ENCODE data around the gene CCDC91. TPM values are rescaled to one million over a fixed set of nuclear protein-coding genes. Genes with fewer than 3 reads are reported as not detected.
"Not testable (repeated sequence)": the region's sequence is repeated elsewhere in the genome, so short reads cannot be mapped to it uniquely, and the experiment has no call there.

CCDC91 gene
- total RNA-seq, 1 experiment from 2014 or later = 17.6 TPM

DNA sequence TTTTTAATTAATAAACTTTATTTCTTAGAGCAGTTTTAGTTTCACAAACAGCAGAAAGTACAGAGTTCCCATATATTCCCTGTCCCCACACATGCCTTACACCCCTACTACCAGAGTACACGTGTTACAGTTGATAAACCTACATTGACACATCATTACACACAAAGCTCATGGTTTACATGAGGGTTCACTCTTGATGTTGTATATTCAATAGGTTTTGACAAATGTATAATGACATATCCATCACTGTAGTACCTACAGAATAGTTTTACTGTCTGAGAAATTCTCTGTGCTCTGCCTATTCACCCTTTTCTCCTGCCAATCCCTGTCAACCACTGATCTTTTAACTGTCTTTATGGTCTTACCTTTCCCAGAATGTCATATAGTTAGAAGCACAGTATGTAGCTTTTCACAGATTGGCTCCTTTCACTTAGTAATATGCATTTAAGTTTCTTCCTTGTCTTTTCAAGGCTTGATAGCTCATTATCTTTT is 15.1 kb upstream of the CCDC91 start:
- Histone ChIP-seq H3K27me3 (no peaks in the 10 kb centered on the region), H3K4me3 (no peak overlapping the region), H3K36me3 (no peaks in the 10 kb centered on the region), H3K9me3 (no peaks in the 10 kb centered on the region; the same call in 1 of the 2 replicates)
- DNase-seq = no peak

- no peaks in the 10 kb centered on the region; the same call in 1 of the 2 replicates for H3K9me3 ChIP-seq
- no peaks in the 10 kb centered on the region for H3K27me3 ChIP-seq
- DNase-seq = no peak
- H3K4me3 ChIP-seq = no peak overlapping the region
- no peaks in the 10 kb centered on the region for H3K36me3 ChIP-seq
These were observed 14.0 kb upstream of the CCDC91 start for GRCh38 chr12:28176295-28176694.

DNA sequence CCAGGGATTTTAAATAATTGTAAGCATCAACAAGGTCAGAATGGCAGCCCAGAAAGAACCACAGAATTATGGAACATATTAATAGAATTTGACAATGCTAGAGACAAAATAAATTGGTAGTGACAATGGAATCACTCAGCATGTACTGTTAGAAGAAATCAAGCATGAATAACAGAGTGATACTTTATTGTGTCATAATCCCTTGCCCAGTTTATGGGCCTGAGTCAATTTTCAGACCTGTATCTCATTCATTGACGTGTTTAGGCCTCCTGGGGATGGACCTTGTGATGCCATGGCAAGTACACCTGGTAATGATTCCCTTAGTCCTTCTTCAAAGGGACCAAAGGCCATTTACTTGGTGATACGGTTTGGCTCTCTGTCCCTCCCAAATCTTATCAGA is 12.8 kb upstream of the CCDC91 start:
- Histone ChIP-seq H3K36me3 (no peaks in the 10 kb centered on the region), H3K27me3 (no peaks in the 10 kb centered on the region), H3K4me3 (no peak overlapping the region), H3K9me3 (no peaks in the 10 kb centered on the region; the same call in 1 of the 2 replicates)
- no peak for DNase-seq

GRCh38 chr12:28177905-28178304 is 12.4 kb upstream of the CCDC91 start:
- Histone ChIP-seq H3K4me3 (no peak overlapping the region), H3K36me3 (no peaks in the 10 kb centered on the region), H3K9me3 (no peaks in the 10 kb centered on the region; the same call in 1 of the 2 replicates), H3K27me3 (no peaks in the 10 kb centered on the region)
- DNase-seq = no peak

DNA sequence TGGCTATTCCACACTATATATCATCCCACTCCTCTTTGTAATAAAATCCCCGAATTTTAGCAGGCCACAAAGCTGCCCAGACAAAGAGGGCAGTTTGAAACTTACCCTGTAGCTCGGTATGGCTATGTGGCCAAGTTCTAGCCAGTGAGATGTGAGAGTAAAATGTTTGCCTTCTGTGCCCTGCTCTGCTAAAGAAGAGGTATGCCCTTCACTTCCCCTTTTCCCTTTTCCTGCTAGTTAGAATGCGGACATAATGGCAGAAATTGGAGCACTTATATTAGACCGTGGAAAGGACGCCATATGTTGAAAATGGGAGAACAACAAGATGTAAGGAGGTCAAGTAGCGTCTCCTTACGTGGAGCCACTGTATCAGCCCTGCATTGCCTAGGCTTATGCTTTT is 11.5 kb upstream of the CCDC91 start:
- H3K36me3 ChIP-seq = no peaks in the 10 kb centered on the region
- no peaks in the 10 kb centered on the region; the same call in 1 of the 2 replicates for H3K9me3 ChIP-seq
- no peak overlapping the region for H3K4me3 ChIP-seq
- no peaks in the 10 kb centered on the region for H3K27me3 ChIP-seq
- DNase-seq = no peak

GRCh38 chr12:28180786-28181185 is 9.5 kb upstream of the CCDC91 start:
- no peaks in the 10 kb centered on the region for H3K36me3 ChIP-seq
- DNase-seq = no peak
- H3K9me3 ChIP-seq = no peaks in the 10 kb centered on the region; the same call in 1 of the 2 replicates
- H3K4me3 ChIP-seq = no peak overlapping the region
- no peaks in the 10 kb centered on the region for H3K27me3 ChIP-seq

GRCh38 chr12:28184375-28184774 is 5.9 kb upstream of the CCDC91 start:
- Histone ChIP-seq H3K36me3 (no peaks in the 10 kb centered on the region), H3K9me3 (no peaks in the 10 kb centered on the region; the same call in 1 of the 2 replicates), H3K27me3 (no peaks in the 10 kb centered on the region), H3K4me3 (no peak overlapping the region)
- no peak for DNase-seq

GRCh38 chr12:28186500-28186899 is 3.8 kb upstream of the CCDC91 start:
- H3K9me3 ChIP-seq = no peaks in the 10 kb centered on the region
- no peaks in the 10 kb centered on the region for H3K27me3 ChIP-seq
- H3K36me3 ChIP-seq = no peaks in the 10 kb centered on the region
- H3K4me3 ChIP-seq = no peak overlapping the region
- DNase-seq = no peak

- Histone ChIP-seq H3K4me3 (peak overlapping the region; percentile 79), H3K27me3 (no peaks in the 10 kb centered on the region), H3K9me3 (no peaks in the 10 kb centered on the region; the same call in 1 of the 2 replicates), H3K36me3 (no peaks in the 10 kb centered on the region)
- no peak for DNase-seq
These were observed 404 bp upstream of the CCDC91 start for GRCh38 chr12:28189784-28190320.

DNA sequence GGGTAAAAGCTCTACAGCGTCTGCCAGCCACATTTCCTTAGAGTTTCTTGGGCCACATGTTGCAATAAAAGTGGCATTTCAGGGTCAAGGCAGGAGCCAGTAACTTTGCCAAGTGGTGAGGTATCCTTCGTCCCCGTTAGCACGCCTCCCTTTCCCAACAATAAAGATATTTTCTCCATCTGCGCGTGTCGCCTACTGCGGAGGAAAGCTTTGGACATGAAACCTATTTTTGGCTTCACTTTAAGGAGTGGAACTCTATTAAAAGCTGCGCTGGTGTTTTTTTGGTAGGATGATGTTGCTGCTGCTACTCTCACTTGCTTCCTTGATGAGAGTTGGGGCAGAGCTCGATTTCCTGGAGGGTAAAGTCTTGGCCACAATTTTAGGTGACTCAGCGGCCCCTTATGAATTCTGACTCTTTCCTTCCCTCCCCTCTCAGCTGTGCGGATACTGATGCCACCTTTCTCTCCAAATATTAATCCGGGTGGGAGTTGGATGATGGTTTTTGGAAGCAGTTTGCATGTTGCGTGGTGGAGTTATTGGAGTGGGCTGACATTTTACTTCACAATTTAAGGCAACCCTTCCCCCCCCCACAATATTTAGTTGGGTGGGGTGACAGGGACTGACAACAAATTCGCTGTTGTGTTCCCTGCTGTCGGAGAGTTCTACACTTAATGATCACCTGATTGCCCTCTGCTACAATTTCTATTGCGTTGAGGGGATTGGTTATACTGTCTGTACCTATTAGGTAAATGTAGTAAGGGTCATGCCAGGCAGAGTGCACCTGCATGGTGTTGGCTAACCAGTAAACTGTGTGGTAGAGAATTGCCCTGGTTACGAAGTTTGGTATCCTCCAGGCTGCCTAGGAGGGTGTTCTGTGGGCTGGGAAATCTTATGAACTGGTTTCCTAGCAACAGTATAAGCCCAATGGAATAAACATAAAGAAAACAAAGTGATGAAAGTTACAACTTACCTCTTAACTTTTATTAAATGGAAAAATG is 1.1 kb downstream of the CCDC91 start:
- H3K27me3 ChIP-seq = no peaks in the 10 kb centered on the region
- H3K36me3 ChIP-seq = no peaks in the 10 kb centered on the region
- DNase-seq = peak; percentile 68
- H3K4me3 ChIP-seq = peak overlapping the region; percentile 79
- H3K9me3 ChIP-seq = no peaks in the 10 kb centered on the region; the same call in 1 of the 2 replicates

DNA sequence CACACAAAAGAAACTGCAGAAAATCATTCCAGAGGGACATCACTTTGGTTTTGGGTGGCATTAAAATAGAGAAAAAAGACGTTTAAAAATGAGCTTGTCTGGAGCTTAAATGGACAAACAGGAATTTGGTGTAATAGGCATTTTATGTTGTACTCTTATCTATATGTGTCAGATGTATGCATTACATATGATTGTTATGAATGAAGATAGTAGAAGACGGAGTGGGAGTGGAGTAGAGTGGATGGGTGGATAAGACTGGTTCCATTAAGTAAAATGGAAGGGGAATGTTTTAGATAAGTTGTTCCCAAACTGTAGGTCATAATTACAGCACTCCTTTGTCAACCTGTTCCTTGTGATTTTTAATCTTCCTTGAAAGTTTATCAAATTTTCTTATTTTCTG is 1.9 kb downstream of the CCDC91 start:
- no peaks in the 10 kb centered on the region; the same call in 1 of the 2 replicates for H3K9me3 ChIP-seq
- H3K27me3 ChIP-seq = no peaks in the 10 kb centered on the region
- no peak for DNase-seq
- H3K36me3 ChIP-seq = no peaks in the 10 kb centered on the region
- H3K4me3 ChIP-seq = no peak overlapping the region

GRCh38 chr12:28194621-28195020 is 4.4 kb downstream of the CCDC91 start:
- H3K4me3 ChIP-seq, H3K36me3 ChIP-seq, H3K9me3 ChIP-seq, H3K27me3 ChIP-seq, DNase-seq: not testable (repeated sequence)

DNA sequence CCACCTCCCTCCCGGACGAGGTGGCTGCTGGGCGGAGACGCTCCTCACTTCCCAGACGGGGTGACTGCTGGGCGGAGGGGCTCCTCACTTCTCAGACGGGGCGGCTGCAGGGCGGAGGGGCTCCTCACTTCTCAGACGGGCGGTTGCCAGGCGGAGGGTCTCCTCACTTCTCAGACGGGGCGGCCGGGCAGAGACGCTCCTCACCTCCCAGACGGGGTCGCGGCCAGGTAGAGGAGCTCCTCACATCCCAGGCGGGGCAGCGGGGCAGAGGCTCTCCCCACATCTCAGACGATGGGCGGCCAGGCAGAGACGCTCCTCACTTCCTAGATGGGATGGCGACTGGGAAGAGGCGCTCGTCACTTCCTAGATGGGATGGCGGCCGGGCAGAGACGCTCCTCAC is 10.9 kb downstream of the CCDC91 start:
- H3K36me3 ChIP-seq, H3K4me3 ChIP-seq, H3K27me3 ChIP-seq, DNase-seq: not testable (repeated sequence)
- H3K9me3 ChIP-seq = peaks cover 17% of the 10 kb centered on the region

DNA sequence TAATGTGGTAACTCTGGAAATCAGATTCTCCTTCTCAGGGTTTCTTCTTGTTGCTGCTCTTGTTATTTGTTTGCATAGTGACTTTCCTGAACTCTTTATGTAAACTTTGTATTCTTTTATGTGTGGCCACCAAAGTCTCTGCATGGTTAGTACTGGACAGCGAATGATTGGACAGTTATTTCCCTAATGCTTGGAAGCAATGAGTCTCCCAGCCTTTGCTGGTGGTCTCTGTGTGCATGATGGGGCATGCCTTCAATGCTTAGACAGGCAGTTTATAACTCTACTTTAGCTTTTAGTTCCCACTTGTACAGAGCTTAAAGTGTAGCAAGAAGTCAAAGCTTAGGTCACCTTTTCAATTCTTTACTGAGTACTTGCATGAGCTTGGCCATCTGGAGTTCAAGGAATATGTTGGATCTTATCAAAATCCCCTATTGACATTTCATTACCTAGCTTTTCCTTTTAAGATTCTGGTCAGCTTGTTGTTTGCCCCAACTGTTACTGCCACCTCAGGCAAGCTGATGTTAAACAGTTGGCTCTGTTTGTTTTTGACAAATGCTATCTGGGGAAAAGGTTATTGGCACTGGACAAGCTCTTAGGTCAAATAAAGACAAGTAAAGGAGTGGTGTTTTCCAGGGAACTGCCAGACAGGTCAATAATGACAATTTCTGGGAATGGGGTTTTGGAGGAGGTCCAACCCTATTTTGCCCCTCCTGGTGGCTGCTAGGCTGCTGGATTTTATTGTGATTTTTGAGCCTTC is 12.3 kb downstream of the CCDC91 start:
- no peak for DNase-seq
- no peak overlapping the region for H3K4me3 ChIP-seq
- peaks cover 17% of the 10 kb centered on the region for H3K9me3 ChIP-seq
- H3K27me3 ChIP-seq = no peaks in the 10 kb centered on the region
- no peaks in the 10 kb centered on the region for H3K36me3 ChIP-seq

DNA sequence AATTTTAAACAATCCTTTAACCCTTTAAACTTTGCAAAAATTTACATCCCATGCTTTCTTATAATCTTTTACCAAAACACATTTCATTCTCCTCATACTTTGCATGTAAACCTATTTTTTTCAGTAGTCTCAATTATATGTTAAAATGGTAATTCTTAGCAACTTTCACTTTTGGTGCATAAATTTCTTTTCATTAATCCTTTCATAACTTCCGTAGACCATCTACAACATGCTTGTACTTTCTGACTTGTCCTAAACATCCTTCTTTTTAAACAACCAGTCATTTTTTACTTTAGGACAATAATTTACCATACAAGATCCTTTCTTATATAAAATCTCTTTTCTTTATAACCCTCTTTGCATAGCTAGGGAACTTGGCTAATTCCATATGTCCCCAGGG is 19.5 kb downstream of the CCDC91 start:
- H3K27me3 ChIP-seq = no peaks in the 10 kb centered on the region
- no peak overlapping the region for H3K4me3 ChIP-seq
- peaks cover 6% of the 10 kb centered on the region; the same call in 1 of the 2 replicates for H3K36me3 ChIP-seq
- H3K9me3 ChIP-seq = peaks cover 21% of the 10 kb centered on the region
- DNase-seq = no peak

GRCh38 chr12:28212182-28212581 is 21.9 kb downstream of the CCDC91 start:
- no peaks in the 10 kb centered on the region for H3K27me3 ChIP-seq
- H3K9me3 ChIP-seq = peaks cover 21% of the 10 kb centered on the region
- DNase-seq = no peak
- no peak overlapping the region for H3K4me3 ChIP-seq
- H3K36me3 ChIP-seq = peaks cover 6% of the 10 kb centered on the region; the same call in 1 of the 2 replicates

- peaks cover 16% of the 10 kb centered on the region for H3K9me3 ChIP-seq
- H3K27me3 ChIP-seq = no peaks in the 10 kb centered on the region
- DNase-seq = no peak
- no peak overlapping the region for H3K4me3 ChIP-seq
- no peaks in the 10 kb centered on the region for H3K36me3 ChIP-seq
These were observed 24.8 kb downstream of the CCDC91 start for GRCh38 chr12:28215021-28215420.
